ENCODE measurements around the gene ARHGEF3.
A peak's percentile ranks its signal among the peaks of the same experiment; 100 is the strongest.

ARHGEF3 gene

GRCh38 chr3:56787784-56788256 is 13.9 kb downstream of the ARHGEF3 start:
- Histone ChIP-seq H3K4me1 (ENCODE audit: control insufficient read depth, insufficient read depth, low read length) (peaks cover 15% of the 10 kb centered on the region), H3K4me3 (ENCODE audit: low read depth, low read length) (no peak overlapping the region)
- POLR2A ChIA-PET: no interaction called here

GRCh38 chr3:56787258-56787775 is 14.4 kb downstream of the ARHGEF3 start:
- Histone ChIP-seq H3K36me3 (ENCODE audit: control insufficient read depth in 2 of 2, insufficient read depth in 1 of 2, low read length in 2 of 2) (no peaks in the 10 kb centered on the region), H3K4me3 (ENCODE audit: low read depth, low read length) (no peak overlapping the region), H3K9me3 (ENCODE audit: control insufficient read depth, insufficient read depth, low read depth, low read length) (no peaks in the 10 kb centered on the region), H3K27ac (ENCODE audit: extremely low read depth, low read depth, low read length) (no peak overlapping the region), H3K4me1 (ENCODE audit: control insufficient read depth, insufficient read depth, low read length) (peaks cover 20% of the 10 kb centered on the region)
- ChIA-PET CTCF (interaction anchor here (4.3 kb wide), 1 partner anchor 12 kb away, joined by 37 read pairs; the partner anchor contains the start of gene ARHGEF3), POLR2A (no interaction called here)
- no peak for TF ChIP-seq ZNF768 (tag by site-specific recombination; IDR thresholded peaks at IDR 0.05)
- TF ChIP-seq TSHZ1 (tag by site-specific recombination; IDR thresholded peaks at IDR 0.05; ENCODE audit: borderline replicate concordance): no peak
- no peak for TF ChIP-seq AEBP2 (tag by site-specific recombination; IDR thresholded peaks at IDR 0.05; ENCODE audit: borderline replicate concordance)
- TF ChIP-seq SALL2 (tag by site-specific recombination; IDR thresholded peaks at IDR 0.05; ENCODE audit: borderline replicate concordance): no peak
- TF ChIP-seq MYNN (tag by site-specific recombination; IDR thresholded peaks at IDR 0.05; ENCODE audit: borderline replicate concordance): no peak
- no peak for TF ChIP-seq ZNF426 (tag by site-specific recombination; IDR thresholded peaks at IDR 0.05)
- no peak for TF ChIP-seq ZNF223 (tag by site-specific recombination; IDR thresholded peaks at IDR 0.05)
- TF ChIP-seq ZBTB8A (tag by site-specific recombination; IDR thresholded peaks at IDR 0.05): no peak
- no peak for TF ChIP-seq ZNF580 (tag by site-specific recombination; IDR thresholded peaks at IDR 0.05)
- no peak for TF ChIP-seq GLIS1 (tag by site-specific recombination; IDR thresholded peaks at IDR 0.05)
- no peak for TF ChIP-seq ZNF530 (tag by site-specific recombination; IDR thresholded peaks at IDR 0.05; ENCODE audit: low read depth)

More at GRCh38 chr3:56787784-56788256, 13.9 kb downstream of the ARHGEF3 start:
- CTCF ChIA-PET: interaction anchor here (4.3 kb wide), 1 partner anchor 12 kb away, joined by 37 read pairs; the partner anchor contains the start of gene ARHGEF3
- H3K36me3 ChIP-seq (ENCODE audit: control insufficient read depth in 2 of 2, insufficient read depth in 1 of 2, low read length in 2 of 2): no peaks in the 10 kb centered on the region
- H3K9me3 ChIP-seq (ENCODE audit: control insufficient read depth, insufficient read depth, low read depth, low read length): no peaks in the 10 kb centered on the region
- TF ChIP-seq ZNF585B (tag by site-specific recombination; IDR thresholded peaks at IDR 0.05): peak; percentile 49
- no peak for TF ChIP-seq GLI4 (tag by site-specific recombination; IDR thresholded peaks at IDR 0.05)
- no peak overlapping the region for H3K27ac ChIP-seq (ENCODE audit: extremely low read depth, low read depth, low read length)

GRCh38 chr3:56785499-56785898 is 16.2 kb downstream of the ARHGEF3 start:
- CTCF ChIA-PET: interaction anchor here (0.6 to 2.2 kb wide), 2 partner anchors 13 to 408 kb away, joined by 4 to 13 read pairs; no protein-coding TSS in a partner anchor
- H3K27ac ChIP-seq (ENCODE audit: extremely low read depth, low read depth, low read length): no peak overlapping the region
- H3K4me3 ChIP-seq (ENCODE audit: low read depth, low read length): no peak overlapping the region
- no peaks in the 10 kb centered on the region for H3K9me3 ChIP-seq (ENCODE audit: control insufficient read depth, insufficient read depth, low read depth, low read length)
- no peaks in the 10 kb centered on the region for H3K36me3 ChIP-seq (ENCODE audit: control insufficient read depth in 2 of 2, insufficient read depth in 1 of 2, low read length in 2 of 2)
- H3K4me1 ChIP-seq (ENCODE audit: control insufficient read depth, insufficient read depth, low read length): peaks cover 24% of the 10 kb centered on the region
- POLR2A ChIA-PET: no interaction called here
- no peak for TF ChIP-seq ZNF175 (tag by site-specific recombination; IDR thresholded peaks at IDR 0.05)
- no peak for TF ChIP-seq ZNF433 (tag by site-specific recombination; IDR thresholded peaks at IDR 0.05; ENCODE audit: low read depth)
- TF ChIP-seq PBX3 (CRISPR knock-in tag; IDR thresholded peaks at IDR 0.05): no peak
- no peak for TF ChIP-seq ZNF629 (tag by site-specific recombination; IDR thresholded peaks at IDR 0.05)
- TF ChIP-seq ZNF362 (tag by site-specific recombination; IDR thresholded peaks at IDR 0.05): no peak
- no peak for TF ChIP-seq ZBTB17 (tag by site-specific recombination; IDR thresholded peaks at IDR 0.05)
- no peak for TF ChIP-seq ZNF132 (tag by site-specific recombination; IDR thresholded peaks at IDR 0.05; ENCODE audit: borderline replicate concordance)
- TF ChIP-seq GLI4 (tag by site-specific recombination; IDR thresholded peaks at IDR 0.05): no peak
- no peak for TF ChIP-seq WT1 (tag by site-specific recombination; IDR thresholded peaks at IDR 0.05)
- no peak for TF ChIP-seq ZNF16 (tag by site-specific recombination; IDR thresholded peaks at IDR 0.05; ENCODE audit: low read depth)
- TF ChIP-seq YY2 (tag by site-specific recombination; IDR thresholded peaks at IDR 0.05): no peak
- no peak for TF ChIP-seq ZNF2 (tag by site-specific recombination; IDR thresholded peaks at IDR 0.05)
- no peak for TF ChIP-seq ZNF529 (tag by site-specific recombination; IDR thresholded peaks at IDR 0.05; ENCODE audit: insufficient replicate concordance)

Data from HEK293 (cell line).